NCI-H1092 treated with DMSO at 0.1 percent for 48 hours (cell line): ENCODE data around the gene KDM2B.
A peak's percentile ranks its signal among the peaks of the same experiment; 100 is the strongest.

Experiments used
- DNase-seq: peaks from one replicate; lab custom pipeline; 2025; lab: John Stamatoyannopoulos, UW

KDM2B gene

DNA sequence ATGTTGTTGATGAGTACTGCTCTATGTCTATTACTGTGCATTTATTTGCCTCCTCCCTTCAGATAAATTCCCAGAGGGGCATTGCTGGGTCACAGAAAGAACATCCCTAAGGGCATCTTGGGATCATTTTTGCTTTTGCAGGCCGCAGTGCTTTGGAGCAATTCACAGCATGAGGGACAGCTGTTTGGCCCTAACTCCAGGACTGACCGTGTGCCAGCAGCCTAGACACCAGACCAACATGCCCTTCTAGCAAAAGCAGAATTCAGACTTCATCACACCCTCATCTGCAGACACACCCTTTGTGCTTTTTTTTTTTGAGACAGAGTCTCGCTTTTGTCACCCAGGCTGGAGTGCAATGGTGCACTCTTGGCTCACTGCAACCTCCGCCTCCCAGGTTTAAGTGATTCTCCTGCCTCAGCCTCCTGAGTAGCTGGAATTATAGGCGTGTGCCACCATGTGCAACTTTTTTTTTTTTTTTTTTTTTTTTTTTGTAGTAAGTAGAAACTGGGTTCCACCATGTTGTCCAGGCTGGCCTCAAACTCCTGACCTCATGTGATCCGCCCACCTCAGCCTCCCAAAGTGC, 149.9 kb downstream of the KDM2B start:
- no peak for DNase-seq

- no peak for DNase-seq
Measured at GRCh38 chr12:121428883-121429282, 151.9 kb downstream of the KDM2B start.

DNA sequence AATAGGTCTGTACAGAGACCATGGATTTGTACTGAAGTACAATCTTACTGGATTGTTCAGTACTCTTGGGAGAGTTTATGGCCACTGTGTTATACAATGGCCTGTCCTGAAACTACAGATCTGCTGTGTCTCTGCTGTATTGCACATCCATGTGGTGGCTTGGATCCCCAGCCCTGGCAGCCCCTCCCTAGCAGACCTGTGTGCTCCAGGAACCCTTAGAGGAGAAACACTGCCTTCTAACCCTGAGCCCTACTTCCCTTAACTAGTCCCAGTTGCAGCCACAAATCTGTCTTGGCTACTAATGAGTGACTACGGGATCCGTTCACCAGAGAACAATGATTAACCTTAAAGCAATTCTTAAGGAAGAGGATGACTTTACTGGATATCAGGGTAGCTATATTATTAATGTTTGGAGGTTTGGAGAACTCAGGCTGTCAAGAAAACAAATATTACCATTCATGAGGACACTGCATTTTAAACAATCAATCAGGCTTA, 153.2 kb downstream of the KDM2B start:
- DNase-seq: no peak

DNA sequence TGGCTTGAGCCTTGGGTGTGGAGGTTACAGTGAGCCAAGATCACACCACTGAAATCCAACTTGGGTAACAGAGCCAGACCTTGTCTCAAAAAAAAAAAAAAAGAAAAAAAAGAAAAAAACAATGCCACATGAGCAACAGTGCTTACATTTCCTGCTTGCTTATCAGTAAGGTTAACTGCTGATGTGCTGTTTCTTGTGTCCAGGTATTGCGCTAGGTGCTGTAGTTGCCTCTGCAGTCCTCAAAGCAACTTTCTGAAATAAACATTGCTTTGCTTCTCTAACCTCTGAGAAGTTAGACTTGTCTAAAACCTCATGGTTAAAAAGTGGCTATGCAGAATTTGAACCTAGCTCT, 156.2 kb downstream of the KDM2B start:
- no peak for DNase-seq

DNA sequence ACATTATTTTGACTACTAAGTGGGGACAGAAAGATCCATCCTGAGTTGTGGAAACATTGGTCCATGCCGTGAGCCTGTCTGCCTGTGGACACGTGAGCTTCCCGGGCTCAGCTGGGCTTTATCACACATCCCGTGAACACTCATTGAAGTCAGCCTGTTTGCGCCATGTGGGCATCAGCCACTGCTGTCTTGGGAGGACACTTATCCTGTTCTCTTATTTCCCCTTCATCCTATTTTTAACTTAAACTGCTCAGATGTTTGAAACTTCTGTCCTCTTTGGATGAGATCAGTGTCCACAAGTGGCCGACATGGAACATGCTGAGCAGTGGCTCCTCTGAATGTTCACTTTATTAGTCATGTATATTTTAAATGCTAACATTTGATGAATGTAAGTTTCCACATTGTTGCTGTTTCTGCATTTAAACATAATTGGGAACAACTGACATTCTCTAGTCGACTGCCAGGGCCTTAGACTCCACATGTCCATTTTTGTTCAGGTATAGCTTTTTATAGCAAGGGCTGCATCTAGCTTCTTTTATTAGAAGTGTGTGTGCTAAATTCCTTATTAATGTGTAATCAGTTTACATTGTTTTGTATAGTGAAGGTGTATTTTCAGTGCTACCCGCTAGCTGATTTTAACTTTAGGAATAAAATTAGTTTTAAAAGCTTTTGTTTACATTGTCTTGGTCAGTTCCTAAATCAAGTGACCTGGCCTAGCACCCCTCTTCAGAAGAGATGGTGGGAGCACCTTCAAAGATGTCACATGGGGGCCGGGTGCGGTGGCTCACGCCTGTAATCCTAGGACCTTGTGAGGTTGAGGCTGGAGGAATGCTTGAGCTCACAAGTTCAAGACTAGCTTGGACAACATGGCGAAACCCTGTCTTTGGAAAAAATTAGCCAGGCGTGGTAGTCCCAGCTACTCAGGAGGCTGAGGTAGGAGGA, 156.9 kb downstream of the KDM2B start:
- DNase-seq: no peak

DNA sequence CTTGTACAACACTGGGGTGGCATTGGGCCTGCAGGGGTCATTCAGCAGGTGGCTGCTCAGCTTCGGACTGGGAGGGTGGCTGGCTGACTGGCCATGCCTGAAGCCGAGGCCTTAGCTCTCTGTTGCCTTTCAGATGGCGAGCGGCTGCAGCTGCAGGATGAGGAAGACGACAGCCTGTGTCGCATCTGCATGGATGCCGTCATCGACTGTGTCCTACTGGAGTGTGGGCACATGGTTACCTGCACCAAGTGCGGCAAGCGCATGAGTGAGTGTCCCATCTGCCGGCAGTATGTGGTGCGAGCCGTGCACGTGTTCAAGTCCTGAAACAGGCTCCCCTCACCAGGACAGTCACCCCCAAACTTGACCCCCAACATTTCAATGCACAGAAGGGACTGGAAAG, 157.6 kb downstream of the KDM2B start:
- DNase-seq: no peak

GRCh38 chr12:121420109-121420508, 160.7 kb downstream of the KDM2B start:
- no peak for DNase-seq

- DNase-seq: no peak
Measured at GRCh38 chr12:121417847-121418246, 163.0 kb downstream of the KDM2B start.

DNA sequence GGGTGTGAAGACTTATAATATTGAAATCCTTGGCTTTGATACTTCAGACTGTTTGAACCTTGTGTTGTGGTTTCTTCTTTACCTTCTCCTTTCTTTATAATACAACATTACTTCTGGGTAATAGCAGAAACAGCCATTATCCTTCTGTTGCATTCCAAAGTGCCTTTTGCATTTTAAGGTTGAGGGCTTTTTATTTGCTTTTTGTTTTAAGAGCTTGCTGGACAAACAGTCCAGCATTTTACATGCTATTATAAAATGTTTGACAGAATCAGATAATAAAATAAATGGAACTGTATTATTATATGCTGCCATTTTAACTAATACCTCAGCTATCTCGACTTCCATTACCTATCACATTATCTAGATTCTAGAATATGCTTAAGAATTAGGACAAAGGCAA, 166.9 kb downstream of the KDM2B start:
- DNase-seq: no peak

GRCh38 chr12:121405211-121405610, 175.6 kb downstream of the KDM2B start:
- DNase-seq: no peak

- DNase-seq: peak; percentile 60
Measured at GRCh38 chr12:121404734-121405133, 176.1 kb downstream of the KDM2B start.

DNA sequence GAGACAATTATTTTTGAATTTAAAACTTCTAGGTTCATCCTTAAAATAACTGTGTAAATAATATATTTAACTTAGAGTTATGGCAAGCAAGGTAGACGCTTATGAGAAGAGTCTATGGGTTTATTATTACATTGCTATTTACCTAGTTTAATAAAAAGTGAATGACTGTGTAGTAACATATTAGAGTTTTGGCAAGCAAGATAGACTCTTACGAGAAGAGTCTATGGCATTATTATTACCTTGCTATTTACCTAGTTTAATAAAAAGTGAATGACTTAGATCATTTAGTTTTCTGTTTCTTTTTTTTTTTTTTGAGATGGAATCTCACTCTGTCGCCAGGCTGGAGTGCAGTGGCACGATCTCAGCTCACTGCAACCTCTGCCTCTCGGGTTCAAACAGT, 177.1 kb downstream of the KDM2B start:
- DNase-seq: no peak

- DNase-seq: peak; percentile 23
Measured at GRCh38 chr12:121400332-121401139, 180.3 kb downstream of the KDM2B start.

GRCh38 chr12:121399391-121400331, 181.2 kb downstream of the KDM2B start, which contains the start of gene RNF34:
TSS of gene RNF34 (plus strand) at chr12:121400118. CDS start at chr12:121400213, 95 bp downstream.
- peak; percentile 96 for DNase-seq

GRCh38 chr12:121398355-121398754, 182.5 kb downstream of the KDM2B start:
- no peak for DNase-seq

- DNase-seq: no peak
Measured at GRCh38 chr12:121397521-121397920, 183.3 kb downstream of the KDM2B start.

- DNase-seq: no peak
Measured at GRCh38 chr12:121392325-121392716, 188.5 kb downstream of the KDM2B start.

GRCh38 chr12:121391619-121392324, 189.1 kb downstream of the KDM2B start:
- no peak for DNase-seq

DNA sequence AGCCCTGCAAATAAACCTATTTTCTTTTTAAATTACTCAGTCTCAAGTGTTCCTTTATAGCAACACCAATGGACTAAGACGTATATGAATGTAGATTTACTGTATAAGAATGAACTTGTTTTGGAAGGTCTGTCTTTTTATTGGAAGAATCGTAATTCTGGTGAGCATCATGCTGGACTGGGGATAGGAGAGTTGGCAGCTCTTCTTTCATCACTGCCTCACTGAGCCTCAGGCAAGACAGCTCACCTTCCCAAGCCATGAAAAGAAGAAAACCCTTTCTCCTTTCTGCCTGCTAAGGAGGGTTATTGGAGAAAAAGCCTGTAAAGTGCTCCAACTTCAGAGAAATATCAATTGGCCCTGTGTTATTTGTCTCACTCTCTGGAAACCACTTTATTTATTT, 190.0 kb downstream of the KDM2B start:
- DNase-seq: no peak

GRCh38 chr12:121388421-121388981, 192.3 kb downstream of the KDM2B start:
- DNase-seq: no peak
